Trophoblast cell (in vitro differentiated cells and primary cell): ENCODE measurements around the gene JOSD2.

Source experiments
- DNase-seq, 2 donors: peaks; one replicate each; pipeline ENCODE4 v3.0.0-alpha.2; 2016
- H2AFZ ChIP-seq: 2 replicates; pipeline ENCODE4 v1.6.1; 2013; ENCODE audit warnings: low read length, moderate library complexity, mild to moderate bottlenecking; ENCODE audit not compliant: insufficient read depth, poor library complexity
- H2AK5ac ChIP-seq: 2 replicates; pipeline ENCODE4 v1.6.1; 2013; ENCODE audit warnings: mild to moderate bottlenecking, low read length
- H2BK120ac ChIP-seq: 2 replicates; pipeline ENCODE4 v1.6.1; 2013; ENCODE audit warnings: low read length, mild to moderate bottlenecking, moderate library complexity; ENCODE audit not compliant: insufficient read depth, poor library complexity
- H2BK12ac ChIP-seq: 2 replicates; pipeline ENCODE4 v1.6.1; 2013; ENCODE audit warnings: mild to moderate bottlenecking, low read length, moderate library complexity
- H2BK5ac ChIP-seq: 2 replicates; pipeline ENCODE4 v1.6.1; 2013; ENCODE audit warnings: low read length, low read depth, moderate library complexity, mild to moderate bottlenecking; ENCODE audit not compliant: poor library complexity
- H3K14ac ChIP-seq: 2 replicates; pipeline ENCODE4 v1.6.1; 2013; ENCODE audit warnings: mild to moderate bottlenecking, low read length
- H3K18ac ChIP-seq: 2 replicates; pipeline ENCODE4 v1.6.1; 2013; ENCODE audit warnings: mild to moderate bottlenecking, low read length
- H3K23ac ChIP-seq: 2 replicates; pipeline ENCODE4 v1.6.1; 2013; ENCODE audit warnings: low read length
- H3K27ac ChIP-seq: 2 replicates; pipeline ENCODE4 v1.5.1; 2013; ENCODE audit warnings: low read depth, mild to moderate bottlenecking, inconsistent platforms, low read length, moderate library complexity
- H3K27me3 ChIP-seq: 2 replicates; pipeline ENCODE4 v1.6.1; 2013; ENCODE audit warnings: inconsistent platforms, mild to moderate bottlenecking, low read length, moderate library complexity; ENCODE audit not compliant: insufficient read depth
- H3K36me3 ChIP-seq, 2 experiments: 1 replicate in 1 of 2; 2 replicates in 1 of 2; pipeline ENCODE4 v1.6.1; 2013; ENCODE audit warnings: low read length in 2 of 2, mild to moderate bottlenecking in 2 of 2, moderate library complexity in 1 of 2; ENCODE audit not compliant: insufficient read depth in 2 of 2, control insufficient read depth in 1 of 2
- H3K4ac ChIP-seq: 2 replicates; pipeline ENCODE4 v1.6.1; 2013; ENCODE audit warnings: low read depth, mild to moderate bottlenecking, low read length, moderate library complexity
- H3K4me1 ChIP-seq, 2 experiments: 1 replicate in 1 of 2; 2 replicates in 1 of 2; pipeline ENCODE4 v1.6.1; 2013; ENCODE audit warnings: low read length in 2 of 2, mild to moderate bottlenecking in 2 of 2, moderate library complexity in 1 of 2; ENCODE audit not compliant: insufficient read depth in 2 of 2, control insufficient read depth in 1 of 2
- H3K4me2 ChIP-seq: 2 replicates; pipeline ENCODE4 v1.6.1; 2013; ENCODE audit warnings: inconsistent platforms, mild to moderate bottlenecking, low read length, moderate library complexity
- H3K4me3 ChIP-seq: 2 replicates; pipeline ENCODE4 v1.5.1; 2013; ENCODE audit warnings: mild to moderate bottlenecking, low read depth, low read length, inconsistent platforms
- H3K79me1 ChIP-seq: one replicate; pipeline ENCODE4 v1.6.1; 2013; ENCODE audit warnings: low read length
- H3K79me2 ChIP-seq: 2 replicates; pipeline ENCODE4 v1.6.1; 2013; ENCODE audit warnings: low read length, mild to moderate bottlenecking; ENCODE audit not compliant: control insufficient read depth, insufficient read depth, poor library complexity
- H3K9ac ChIP-seq: 2 replicates; pipeline ENCODE4 v1.6.1; 2013; ENCODE audit warnings: mild to moderate bottlenecking, low read length
- H3K9me3 ChIP-seq: 2 replicates; pipeline ENCODE4 v1.6.1; 2013; ENCODE audit warnings: low read depth, mild to moderate bottlenecking, control low read depth, inconsistent platforms, low read length; ENCODE audit not compliant: insufficient read depth
- H4K12ac ChIP-seq: 2 replicates; pipeline ENCODE4 v1.6.1; 2013; ENCODE audit warnings: low read depth, mild to moderate bottlenecking, low read length, moderate library complexity
- H4K8ac ChIP-seq: 2 replicates; pipeline ENCODE4 v1.6.1; 2013; ENCODE audit warnings: low read depth, mild to moderate bottlenecking, low read length, moderate library complexity
- H4K91ac ChIP-seq: one replicate; pipeline ENCODE4 v1.6.1; 2013; ENCODE audit warnings: low read depth, mild to moderate bottlenecking, low read length, moderate library complexity
- WGBS: extraction: QIAGEN DNeasy Blood & Tissue Kit; methylation state at CpG from one replicate; pipeline ENCODE4 v1.1.7; 2013; ENCODE audit warnings: missing lambda C conversion rate; ENCODE audit not compliant: insufficient read length, insufficient coverage; ENCODE audit errors: extremely low coverage; 5-methylcytosine and 5-hydroxymethylcytosine counted together

The JOSD2 gene

DNA sequence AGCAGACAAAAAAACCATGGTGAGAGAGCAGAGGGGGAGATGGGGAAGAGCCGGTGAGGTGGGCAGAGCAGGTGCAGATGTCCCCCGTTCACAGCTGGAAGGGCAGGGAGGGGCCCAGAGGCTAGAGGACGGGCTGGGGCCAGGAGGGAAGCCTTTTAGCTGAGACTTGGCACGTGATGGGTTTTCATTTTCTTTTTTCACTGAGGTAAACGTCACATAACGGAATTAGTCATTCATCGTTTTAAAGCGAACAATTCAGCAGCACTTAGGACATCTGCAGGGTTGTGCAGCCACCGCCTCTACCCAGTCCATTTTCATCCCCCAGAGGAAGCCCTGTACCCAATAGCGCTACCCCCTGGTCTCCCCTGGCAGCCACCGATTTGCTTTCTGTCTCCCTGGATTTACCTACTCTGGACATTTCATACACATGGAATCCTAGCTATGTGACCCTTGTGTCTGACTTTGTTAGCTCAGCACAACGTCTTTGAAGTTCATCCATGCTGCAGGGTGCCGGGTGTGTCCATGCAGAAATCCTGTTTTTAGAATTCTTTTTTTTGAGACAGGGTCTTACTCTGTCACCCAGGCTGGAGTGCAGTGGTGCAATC lies 50.7 kb downstream of the JOSD2 start:
- WGBS: no CpG with 5 or more reads among the region's 13 CpGs

GRCh38 chr19:50459638-50460037 lies 51.4 kb downstream of the JOSD2 start:
- Histone ChIP-seq H2BK120ac (peak overlapping the region; percentile 28), H2BK12ac (no peak overlapping the region), H3K4me3 (no peak overlapping the region), H3K27ac (no peak overlapping the region), H2AFZ (no peak overlapping the region), H3K79me2 (no peaks in the 10 kb centered on the region), H3K79me1 (no peaks in the 10 kb centered on the region), H3K4me1 (peaks cover 0 to 4% of the 10 kb centered on the region in 2 experiments), H3K14ac (no peak overlapping the region), H4K12ac (no peak overlapping the region), H2AK5ac (no peak overlapping the region), H3K9me3 (peaks cover 2% of the 10 kb centered on the region), H3K23ac (no peak overlapping the region), H4K91ac (no peak overlapping the region), H3K9ac (no peak overlapping the region), H3K4ac (no peak overlapping the region), H3K18ac (no peak overlapping the region), H2BK5ac (no peak overlapping the region), H4K8ac (no peak overlapping the region), H3K36me3 (no peaks in the 10 kb centered on the region), H3K27me3 (no peaks in the 10 kb centered on the region), H3K4me2 (no peak overlapping the region)
- no peak for DNase-seq
- no CpG with 5 or more reads among the region's 1 CpG for WGBS

More for the DNA sequence above, 50.7 kb downstream of the JOSD2 start:
- no peak overlapping the region for H2BK5ac ChIP-seq
- H2AFZ ChIP-seq: no peak overlapping the region
- H3K14ac ChIP-seq: no peak overlapping the region
- peaks cover 2% of the 10 kb centered on the region for H3K9me3 ChIP-seq
- no peaks in the 10 kb centered on the region for H3K36me3 ChIP-seq
- H3K18ac ChIP-seq: no peak overlapping the region
- H4K91ac ChIP-seq: no peak overlapping the region
- H4K12ac ChIP-seq: no peak overlapping the region
- peaks cover 0 to 4% of the 10 kb centered on the region in 2 experiments for H3K4me1 ChIP-seq
- H3K79me1 ChIP-seq: no peaks in the 10 kb centered on the region
- no peak overlapping the region for H3K23ac ChIP-seq
- no peak overlapping the region for H3K4ac ChIP-seq
- no peak overlapping the region for H3K4me2 ChIP-seq
- no peak overlapping the region for H4K8ac ChIP-seq
- peak; percentile 6 to 26 for DNase-seq
- no peaks in the 10 kb centered on the region for H3K79me2 ChIP-seq
- no peak overlapping the region for H3K27ac ChIP-seq
- H2BK120ac ChIP-seq: peak overlapping the region; percentile 28
- H3K27me3 ChIP-seq: no peaks in the 10 kb centered on the region
- H3K9ac ChIP-seq: no peak overlapping the region
- H3K4me3 ChIP-seq: no peak overlapping the region
- H2BK12ac ChIP-seq: peak overlapping the region; percentile 64
- H2AK5ac ChIP-seq: peak overlapping the region; percentile 32

DNA sequence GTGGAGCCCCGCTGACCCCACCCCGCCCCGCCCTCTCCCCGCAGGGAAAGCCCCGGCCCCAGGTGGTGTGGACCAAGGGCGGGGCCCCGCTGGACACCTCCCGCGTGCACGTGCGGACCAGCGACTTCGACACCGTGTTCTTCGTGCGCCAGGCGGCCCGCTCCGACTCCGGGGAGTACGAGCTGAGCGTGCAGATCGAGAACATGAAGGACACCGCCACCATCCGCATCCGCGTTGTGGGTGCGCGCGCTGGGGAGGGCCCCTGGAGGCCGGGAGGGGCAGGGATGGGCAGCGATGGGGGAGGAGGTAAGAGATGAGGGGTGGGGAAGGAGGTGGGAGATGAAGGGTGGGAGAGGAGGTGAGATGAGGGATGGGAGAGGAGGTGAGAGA lies 51.9 kb downstream of the JOSD2 start:
- no peak overlapping the region for H3K4me2 ChIP-seq
- H3K14ac ChIP-seq: no peak overlapping the region

GRCh38 chr19:50458396-50459066 lies 52.5 kb downstream of the JOSD2 start:
- no peaks in the 10 kb centered on the region for H3K79me1 ChIP-seq
- DNase-seq: no peak
- H4K12ac ChIP-seq: no peak overlapping the region
- H3K27me3 ChIP-seq: no peaks in the 10 kb centered on the region
- H4K91ac ChIP-seq: no peak overlapping the region
- no peak overlapping the region for H2AK5ac ChIP-seq
- H2BK5ac ChIP-seq: no peak overlapping the region
- no peak overlapping the region for H3K27ac ChIP-seq
- H2AFZ ChIP-seq: no peak overlapping the region
- no peak overlapping the region for H2BK12ac ChIP-seq
- H4K8ac ChIP-seq: no peak overlapping the region
- no peak overlapping the region for H3K4me2 ChIP-seq
- peaks cover 0 to 4% of the 10 kb centered on the region in 2 experiments for H3K4me1 ChIP-seq
- H2BK120ac ChIP-seq: no peak overlapping the region
- no CpG with 5 or more reads among the region's 50 CpGs for WGBS
- no peaks in the 10 kb centered on the region for H3K79me2 ChIP-seq
- H3K36me3 ChIP-seq: no peaks in the 10 kb centered on the region
- no peak overlapping the region for H3K23ac ChIP-seq
- H3K9ac ChIP-seq: no peak overlapping the region
- H3K9me3 ChIP-seq: peaks cover 2% of the 10 kb centered on the region
- no peak overlapping the region for H3K18ac ChIP-seq
- no peak overlapping the region for H3K4me3 ChIP-seq
- H3K4ac ChIP-seq: no peak overlapping the region
- no peak overlapping the region for H3K14ac ChIP-seq

More for the DNA sequence above, 51.9 kb downstream of the JOSD2 start:
- Histone ChIP-seq H4K8ac (no peak overlapping the region), H2AFZ (no peak overlapping the region), H3K4me1 (peaks cover 0 to 4% of the 10 kb centered on the region in 2 experiments), H4K91ac (no peak overlapping the region), H3K23ac (no peak overlapping the region), H3K79me1 (no peaks in the 10 kb centered on the region), H2BK12ac (no peak overlapping the region), H3K79me2 (no peaks in the 10 kb centered on the region), H3K27me3 (no peaks in the 10 kb centered on the region), H3K9me3 (peaks cover 2% of the 10 kb centered on the region), H3K18ac (no peak overlapping the region), H3K4ac (no peak overlapping the region), H2BK5ac (no peak overlapping the region), H2AK5ac (no peak overlapping the region), H3K27ac (no peak overlapping the region), H3K9ac (no peak overlapping the region), H3K4me3 (no peak overlapping the region), H3K36me3 (no peaks in the 10 kb centered on the region), H2BK120ac (no peak overlapping the region), H4K12ac (no peak overlapping the region)
- WGBS: no CpG with 5 or more reads among the region's 32 CpGs
- DNase-seq: no peak
